MCF 10A (cell line): ENCODE results near the gene TUBB6. TPM values are rescaled to one million over a fixed set of nuclear protein-coding genes. Genes with fewer than 3 reads are reported as not detected.

Experiments
- BruUV-seq: library from RNA; stranded (reverse); fragments of 400-500 nt; replicated peaks from 2 replicates; lab custom pipeline; 2021; lab: Mats Ljungman, UMichigan
- CTCF ChIA-PET: fragments of 300-600 bp; sonication (Branson Sonifier 250); formaldehyde crosslinking; extraction: SDS; loops from one replicate; lab custom pipeline; 2021; ENCODE audit warnings: antibody characterized with exemption, inconsistent platforms; lab: Yijun Ruan, JAX
- POLR2A ChIA-PET: fragments of 300-600, 350-650 bp; sonication (Branson Sonifier 250); formaldehyde crosslinking; extraction: SDS; loops from one replicate; lab custom pipeline; 2020; ENCODE audit warnings: antibody characterized with exemption, inconsistent platforms; lab: Yijun Ruan, JAX
- DNase-seq: peaks from one replicate; pipeline ENCODE4 v3.0.0-alpha.2; 2018; ENCODE audit not compliant: unreplicated experiment
- H3K27ac Mint-ChIP-seq: one replicate; pipeline ENCODE4 v1.8.0; 2022; ENCODE audit warnings: mild to moderate bottlenecking, low read depth, mixed read lengths; ENCODE audit not compliant: unreplicated experiment
- H3K27me3 Mint-ChIP-seq: one replicate; pipeline ENCODE4 v1.8.0; 2022; ENCODE audit warnings: mixed read lengths; ENCODE audit not compliant: insufficient read depth, unreplicated experiment
- H3K36me3 Mint-ChIP-seq: one replicate; pipeline ENCODE4 v1.8.0; 2022; ENCODE audit warnings: mild to moderate bottlenecking, moderate library complexity, mixed read lengths; ENCODE audit not compliant: insufficient read depth, unreplicated experiment
- H3K4me1 Mint-ChIP-seq: one replicate; pipeline ENCODE4 v1.8.0; 2022; ENCODE audit warnings: mixed read lengths; ENCODE audit not compliant: insufficient read depth, unreplicated experiment
- H3K4me3 Mint-ChIP-seq: one replicate; pipeline ENCODE4 v1.8.0; 2022; ENCODE audit warnings: mild to moderate bottlenecking, moderate library complexity, mixed read lengths; ENCODE audit not compliant: unreplicated experiment
- H3K9me3 Mint-ChIP-seq: one replicate; pipeline ENCODE4 v1.8.0; 2022; ENCODE audit warnings: mixed read lengths; ENCODE audit not compliant: unreplicated experiment
- CTCF ChIP-seq: fragments of 200-600 bp; IDR thresholded peaks from one replicate; pipeline ENCODE4 v1.8.0; 2022; ENCODE audit warnings: antibody characterized with exemption, mild to moderate bottlenecking; ENCODE audit not compliant: unreplicated experiment
- intact Hi-C: fragments of 100-400 bp; cut with micrococcal nuclease; formaldehyde crosslinking; loops from 2 replicates; pipeline ENCODE4 v1.14.1; 2022
- total RNA-seq: library from RNA; stranded (reverse); gene quantifications from 2 replicates; pipeline ENCODE4 v1.2.3, GENCODE V29; 2022

Gene TUBB6
- total RNA-seq, 1 experiment from 2014 or later: 167 TPM

DNA sequence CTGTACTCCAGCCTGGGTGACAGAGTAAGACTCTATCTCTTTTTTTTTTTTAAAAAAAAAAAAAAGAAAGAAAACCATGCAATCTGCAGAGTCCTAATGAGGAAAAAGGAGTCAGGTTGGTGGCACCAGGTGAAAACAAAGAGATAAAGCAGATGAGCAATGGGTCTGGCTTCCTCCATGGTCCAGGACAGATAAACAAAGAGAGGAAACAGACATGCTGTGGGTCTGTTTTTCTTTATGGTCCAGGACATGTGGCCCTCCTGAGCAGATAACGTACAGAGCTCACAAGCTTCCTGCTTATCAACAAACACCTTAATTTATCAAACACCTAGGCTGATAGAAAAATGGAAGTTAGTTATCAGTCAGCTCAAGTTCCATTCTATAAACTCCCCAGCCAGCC, 24.4 kb upstream of the TUBB6 start:
- no peaks in the 10 kb centered on the region for H3K27me3 Mint-ChIP-seq
- H3K36me3 Mint-ChIP-seq: peaks cover 4% of the 10 kb centered on the region
- peaks cover 31% of the 10 kb centered on the region for H3K4me1 Mint-ChIP-seq
- H3K27ac Mint-ChIP-seq: peak overlapping the region; percentile 94
- no TSS peak for BruUV-seq
- no peak overlapping the region for H3K4me3 Mint-ChIP-seq
- no peaks in the 10 kb centered on the region for H3K9me3 Mint-ChIP-seq
- no peak for DNase-seq
- no peak for TF ChIP-seq CTCF
- intact Hi-C loops: no loop called here
- ChIA-PET POLR2A (interaction anchor here (0.6 to 14.3 kb wide), 4 partner anchors 12 to 98 kb away, joined by 4 to 234 read pairs (median 7); partner anchors contain the start of genes AFG3L2 and TUBB6), CTCF (interaction anchor here (0.6 to 2.3 kb wide), 7 partner anchors 10 to 245 kb away, joined by 3 to 8 read pairs (median 5); no protein-coding TSS in a partner anchor)

DNA sequence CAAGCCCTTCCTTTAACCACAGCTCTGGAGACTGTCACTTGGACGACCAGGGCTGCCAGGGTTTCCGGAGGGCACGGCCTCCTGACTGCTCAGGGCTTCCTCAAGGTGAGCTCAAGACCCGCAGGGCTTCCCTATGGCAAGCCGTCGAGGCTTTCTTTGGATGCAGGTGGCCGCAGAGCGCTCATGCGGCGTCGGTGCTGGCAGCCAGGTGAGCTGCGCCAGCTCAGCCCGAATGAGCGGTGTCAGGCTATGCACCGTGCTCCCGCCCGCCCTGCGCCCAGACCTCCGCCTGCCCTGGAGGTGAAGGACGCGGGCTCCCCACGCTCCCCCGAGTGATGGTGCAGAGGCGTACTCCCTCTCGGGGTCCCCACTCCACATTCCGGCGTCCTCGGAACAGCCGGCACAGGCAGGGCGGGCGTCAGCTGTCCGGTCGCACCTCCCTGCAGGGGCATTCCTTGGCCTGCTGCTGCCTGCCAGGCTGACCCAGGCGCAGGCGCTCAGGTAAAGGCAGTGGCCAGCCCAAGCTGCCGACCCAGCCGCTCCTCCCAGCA, 20.8 kb upstream of the TUBB6 start:
- no TSS peak for BruUV-seq
- Mint-ChIP-seq H3K9me3 (no peaks in the 10 kb centered on the region), H3K4me1 (peaks cover 28% of the 10 kb centered on the region), H3K27me3 (no peaks in the 10 kb centered on the region), H3K36me3 (peaks cover 4% of the 10 kb centered on the region), H3K27ac (peak overlapping the region; percentile 99), H3K4me3 (peak overlapping the region; percentile 82)
- DNase-seq: peak; percentile 28
- ChIA-PET POLR2A (interaction anchor here (0.6 to 14.3 kb wide), 12 partner anchors 9 to 530 kb away, joined by 3 to 234 read pairs (median 10); partner anchors contain the start of genes AFG3L2 and TUBB6), CTCF (interaction anchor here (0.9 to 3.1 kb wide), 8 partner anchors 9 to 51 kb away, joined by 3 to 18 read pairs (median 4); no protein-coding TSS in a partner anchor)
- intact Hi-C loops: no loop called here
- no peak for TF ChIP-seq CTCF

DNA sequence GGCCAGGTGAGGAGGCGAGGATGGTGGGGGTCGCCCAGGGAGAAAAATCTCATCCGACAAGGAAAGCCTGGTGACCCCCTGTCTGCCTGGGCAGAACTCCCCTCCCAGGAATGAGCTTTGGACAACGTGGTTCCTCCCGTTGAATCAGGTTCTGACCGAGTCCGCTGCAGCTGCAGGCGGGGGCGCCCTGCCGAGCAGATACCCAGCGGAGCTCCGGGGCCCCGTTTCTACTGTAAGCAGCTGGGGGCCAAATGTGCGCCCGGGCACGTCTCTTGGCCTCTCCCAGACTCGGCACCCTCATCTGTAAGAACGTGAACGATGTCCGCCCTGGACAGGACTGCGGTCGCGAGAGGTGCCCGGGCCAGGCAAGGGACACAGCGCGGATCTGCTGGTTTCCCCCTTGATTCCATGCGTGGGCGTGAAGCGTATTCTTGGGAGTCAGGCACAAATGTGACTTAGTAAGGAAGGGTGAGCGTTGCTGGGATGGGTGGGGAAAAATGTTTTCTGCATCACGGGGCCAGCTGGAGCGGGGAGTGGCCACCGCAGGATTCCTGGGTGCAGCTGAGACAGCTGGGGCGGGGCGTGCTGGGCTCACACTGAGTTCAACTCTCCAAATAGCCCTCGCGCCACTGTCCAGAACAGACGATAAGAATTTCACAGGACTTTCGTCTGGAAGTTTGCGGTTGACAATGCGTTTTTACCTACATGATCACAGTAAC, 20.2 kb upstream of the TUBB6 start:
- TF ChIP-seq CTCF: no peak
- TSS peak; percentile 91 for BruUV-seq
- peak; percentile 78 for DNase-seq
- CTCF ChIA-PET: interaction anchor here (0.7 to 3.1 kb wide), 9 partner anchors 9 to 51 kb away, joined by 3 to 18 read pairs (median 4); no protein-coding TSS in a partner anchor
- no peaks in the 10 kb centered on the region for H3K9me3 Mint-ChIP-seq
- H3K4me3 Mint-ChIP-seq: peak overlapping the region; percentile 82
- H3K36me3 Mint-ChIP-seq: peaks cover 4% of the 10 kb centered on the region
- peak overlapping the region; percentile 99 for H3K27ac Mint-ChIP-seq
- peaks cover 22% of the 10 kb centered on the region for H3K4me1 Mint-ChIP-seq
- no peaks in the 10 kb centered on the region for H3K27me3 Mint-ChIP-seq
- intact Hi-C loops: no loop called here
- POLR2A ChIA-PET: interaction anchor here (0.6 to 14.3 kb wide), 14 partner anchors 9 to 530 kb away, joined by 3 to 234 read pairs (median 6); partner anchors contain the start of genes AFG3L2 and TUBB6

DNA sequence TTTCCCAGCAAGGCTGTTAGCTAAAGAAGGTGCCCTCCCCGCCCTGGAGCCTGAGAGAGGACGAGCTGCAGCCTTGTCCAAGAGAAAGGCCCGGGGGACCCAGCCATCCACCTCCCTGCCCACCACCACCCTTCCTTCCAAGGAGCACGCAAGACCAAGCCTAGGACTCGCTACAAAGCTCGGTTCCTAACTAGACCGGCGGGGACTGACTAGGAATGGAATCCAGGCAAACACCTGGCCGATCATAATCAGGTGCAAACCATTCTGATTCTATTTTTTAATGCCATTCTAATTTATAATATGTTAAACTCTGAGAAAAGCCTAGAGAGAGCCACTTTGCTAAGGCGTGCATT, 19.7 kb upstream of the TUBB6 start:
- Mint-ChIP-seq H3K4me1 (peaks cover 18% of the 10 kb centered on the region), H3K36me3 (peaks cover 4% of the 10 kb centered on the region), H3K27me3 (no peaks in the 10 kb centered on the region), H3K4me3 (peak overlapping the region; percentile 82), H3K9me3 (no peaks in the 10 kb centered on the region), H3K27ac (peak overlapping the region; percentile 99)
- intact Hi-C loops: no loop called here
- no peak for DNase-seq
- no peak for TF ChIP-seq CTCF
- BruUV-seq: TSS peak; percentile 82
- CTCF ChIA-PET: interaction anchor here (0.7 to 3.1 kb wide), 7 partner anchors 9 to 52 kb away, joined by 3 to 18 read pairs (median 4); no protein-coding TSS in a partner anchor
- POLR2A ChIA-PET: interaction anchor here (0.6 to 14.3 kb wide), 11 partner anchors 8 to 88 kb away, joined by 3 to 234 read pairs (median 14); partner anchors contain the start of genes AFG3L2 and TUBB6
